ENCODE data around the gene FRMD1.
A peak's percentile ranks its signal among the peaks of the same experiment; 100 is the strongest.

The FRMD1 gene

DNA sequence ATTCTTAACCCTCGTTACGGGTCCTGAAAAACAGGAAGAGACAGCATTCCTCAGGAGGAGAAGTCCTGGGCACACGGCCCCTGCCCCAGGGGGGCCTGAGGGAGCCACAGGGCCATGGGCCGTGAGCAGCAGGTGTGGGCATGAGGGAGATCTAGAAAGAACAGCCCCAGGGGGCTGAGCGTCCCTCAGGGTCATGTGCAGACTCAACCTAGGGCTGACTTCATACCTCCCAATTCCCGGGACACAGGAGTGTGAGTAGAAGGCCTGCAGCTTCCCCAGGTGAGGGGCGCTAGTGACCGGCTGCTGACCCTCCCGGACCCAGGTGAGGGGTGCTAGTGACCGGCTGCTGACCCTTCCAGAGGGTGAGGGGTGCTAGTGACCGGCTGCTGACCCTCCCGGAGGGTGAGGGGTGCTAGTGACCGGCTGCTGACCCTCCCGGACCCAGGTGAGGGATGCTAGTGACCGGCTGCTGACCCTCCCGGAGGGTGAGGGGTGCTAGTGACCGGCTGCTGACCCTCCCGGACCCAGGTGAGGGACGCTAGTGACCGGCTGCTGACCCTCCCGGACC is 35.1 kb downstream of the FRMD1 start:
- no peak for DNase-seq
- H3K27ac ChIP-seq: no peak overlapping the region
- H3K9me3 ChIP-seq (ENCODE audit: severe bottlenecking): peaks cover 19% of the 10 kb centered on the region
- no peaks in the 10 kb centered on the region for H3K27me3 ChIP-seq (ENCODE audit: insufficient read depth, low read depth, severe bottlenecking)
- TF ChIP-seq, protein P1, sequence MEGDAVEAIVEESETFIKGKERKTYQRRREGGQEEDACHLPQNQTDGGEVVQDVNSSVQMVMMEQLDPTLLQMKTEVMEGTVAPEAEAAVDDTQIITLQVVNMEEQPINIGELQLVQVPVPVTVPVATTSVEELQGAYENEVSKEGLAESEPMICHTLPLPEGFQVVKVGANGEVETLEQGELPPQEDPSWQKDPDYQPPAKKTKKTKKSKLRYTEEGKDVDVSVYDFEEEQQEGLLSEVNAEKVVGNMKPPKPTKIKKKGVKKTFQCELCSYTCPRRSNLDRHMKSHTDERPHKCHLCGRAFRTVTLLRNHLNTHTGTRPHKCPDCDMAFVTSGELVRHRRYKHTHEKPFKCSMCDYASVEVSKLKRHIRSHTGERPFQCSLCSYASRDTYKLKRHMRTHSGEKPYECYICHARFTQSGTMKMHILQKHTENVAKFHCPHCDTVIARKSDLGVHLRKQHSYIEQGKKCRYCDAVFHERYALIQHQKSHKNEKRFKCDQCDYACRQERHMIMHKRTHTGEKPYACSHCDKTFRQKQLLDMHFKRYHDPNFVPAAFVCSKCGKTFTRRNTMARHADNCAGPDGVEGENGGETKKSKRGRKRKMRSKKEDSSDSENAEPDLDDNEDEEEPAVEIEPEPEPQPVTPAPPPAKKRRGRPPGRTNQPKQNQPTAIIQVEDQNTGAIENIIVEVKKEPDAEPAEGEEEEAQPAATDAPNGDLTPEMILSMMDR (IDR thresholded peaks at IDR 0.05; ENCODE audit: low read depth, low read length): no peak
- no peak overlapping the region for H3K4me3 ChIP-seq (ENCODE audit: low read depth, low read length)
- no peaks in the 10 kb centered on the region for H3K36me3 ChIP-seq

DNA sequence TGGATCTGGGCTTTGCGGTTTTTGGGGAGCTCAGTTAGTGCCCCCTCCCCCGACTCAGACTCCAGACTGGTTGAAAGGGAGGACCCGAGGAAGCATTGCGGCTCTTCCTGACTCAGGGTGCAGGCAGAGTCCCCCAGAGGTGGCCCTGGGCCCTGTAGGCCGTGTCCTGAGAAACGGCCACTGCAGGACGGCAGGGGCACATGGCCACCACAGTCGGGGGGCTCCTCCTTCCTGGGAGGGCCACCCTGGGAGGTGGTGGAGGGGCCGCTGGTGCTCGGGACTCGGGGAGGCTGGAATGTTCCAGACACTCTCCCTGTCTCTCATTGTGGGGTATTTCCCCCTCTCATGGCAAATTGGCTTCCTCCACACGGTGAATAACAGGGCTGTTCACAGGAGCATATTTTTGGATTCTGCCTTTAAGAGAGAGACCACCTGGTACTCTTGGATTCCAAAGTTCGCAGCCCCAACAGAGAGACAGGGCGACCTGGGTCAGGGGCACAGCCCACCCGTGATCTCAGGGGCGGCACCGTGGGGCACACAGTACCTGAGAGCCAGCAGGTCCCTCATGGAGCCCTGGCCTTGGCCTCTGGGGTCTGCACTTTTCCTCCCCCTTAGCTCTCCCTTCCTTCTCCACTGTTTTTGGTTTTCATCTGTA is 35.7 kb downstream of the FRMD1 start:
- Histone ChIP-seq H3K4me3 (ENCODE audit: low read depth, low read length) (no peak overlapping the region), H3K9me3 (ENCODE audit: severe bottlenecking) (peaks cover 24% of the 10 kb centered on the region), H3K27ac (no peak overlapping the region), H3K36me3 (no peaks in the 10 kb centered on the region), H3K27me3 (ENCODE audit: insufficient read depth, low read depth, severe bottlenecking) (no peaks in the 10 kb centered on the region)
- no peak for DNase-seq
- TF ChIP-seq, protein P1 (IDR thresholded peaks at IDR 0.05; ENCODE audit: low read depth, low read length): no peak

DNA sequence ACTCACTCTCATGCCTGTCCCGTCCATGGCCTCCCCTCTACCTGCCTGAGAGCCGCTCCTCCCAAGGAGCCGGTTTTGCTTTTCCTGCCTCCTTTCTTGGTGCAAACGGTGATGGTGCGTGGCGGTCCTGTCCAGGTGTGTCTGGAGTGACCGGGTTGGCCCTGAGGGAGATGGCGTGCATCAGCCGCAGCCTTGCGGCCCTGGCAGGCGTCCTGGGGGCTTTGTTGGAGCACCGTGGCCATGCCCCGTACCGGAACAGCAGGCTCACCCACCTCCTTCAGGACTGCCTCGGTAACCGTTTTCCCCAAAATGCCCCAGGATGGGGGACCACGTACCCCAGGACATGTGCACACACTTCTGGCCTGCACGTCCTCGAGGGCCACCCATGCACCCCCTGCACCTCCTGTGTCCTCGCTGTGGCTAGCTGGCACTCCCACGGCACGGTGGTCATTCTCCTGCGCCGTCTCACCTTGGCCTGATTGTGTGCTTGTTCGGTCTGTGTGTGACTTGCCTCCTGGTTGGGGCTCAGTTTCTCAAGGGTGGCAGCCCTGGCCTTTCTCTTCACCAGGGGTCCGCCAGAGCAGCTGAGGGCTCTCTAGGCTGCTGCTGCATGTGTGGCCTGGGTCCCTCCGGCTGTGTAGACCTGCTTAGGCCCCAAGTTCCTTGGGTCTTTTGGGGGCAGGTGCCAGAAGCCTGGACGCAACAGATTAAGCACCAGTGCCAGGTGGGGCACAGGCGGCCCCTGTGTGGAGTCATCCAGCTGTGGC is 36.4 kb downstream of the FRMD1 start:
- peaks cover 24% of the 10 kb centered on the region for H3K9me3 ChIP-seq (ENCODE audit: severe bottlenecking)
- TF ChIP-seq, protein P1 (IDR thresholded peaks at IDR 0.05; ENCODE audit: low read depth, low read length): no peak
- no peak overlapping the region for H3K4me3 ChIP-seq (ENCODE audit: low read depth, low read length)
- H3K27me3 ChIP-seq (ENCODE audit: insufficient read depth, low read depth, severe bottlenecking): no peaks in the 10 kb centered on the region
- DNase-seq: no peak
- no peaks in the 10 kb centered on the region for H3K36me3 ChIP-seq
- no peak overlapping the region for H3K27ac ChIP-seq

DNA sequence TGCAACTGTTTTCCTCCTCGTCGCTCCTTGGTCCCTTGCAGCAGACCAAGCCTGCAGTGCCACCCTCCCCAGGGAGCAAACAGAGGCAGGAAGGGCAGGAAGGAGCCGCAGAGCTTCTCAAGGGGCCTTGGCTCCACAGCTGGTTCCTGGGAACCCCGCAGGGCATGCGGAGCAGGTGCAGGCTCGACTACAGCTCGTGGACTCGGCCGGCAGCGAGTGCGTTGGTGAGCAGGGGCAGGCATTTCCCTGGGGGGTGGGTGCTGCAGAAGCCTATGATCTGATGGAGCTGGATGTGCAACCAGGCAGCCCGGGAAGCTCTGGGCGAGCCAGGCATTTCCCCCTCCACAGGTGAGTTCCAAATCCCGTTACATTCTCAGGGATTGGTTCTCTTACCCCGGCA is 37.1 kb downstream of the FRMD1 start:
- Histone ChIP-seq H3K27ac (no peak overlapping the region), H3K9me3 (ENCODE audit: severe bottlenecking) (peaks cover 24% of the 10 kb centered on the region), H3K4me3 (ENCODE audit: low read depth, low read length) (no peak overlapping the region), H3K36me3 (no peaks in the 10 kb centered on the region), H3K27me3 (ENCODE audit: insufficient read depth, low read depth, severe bottlenecking) (no peaks in the 10 kb centered on the region)
- DNase-seq: peak; percentile 10
- TF ChIP-seq, protein P1 (IDR thresholded peaks at IDR 0.05; ENCODE audit: low read depth, low read length): 0 out of 2 replicates have a peak, but pooled peaks have one; percentile 7

DNA sequence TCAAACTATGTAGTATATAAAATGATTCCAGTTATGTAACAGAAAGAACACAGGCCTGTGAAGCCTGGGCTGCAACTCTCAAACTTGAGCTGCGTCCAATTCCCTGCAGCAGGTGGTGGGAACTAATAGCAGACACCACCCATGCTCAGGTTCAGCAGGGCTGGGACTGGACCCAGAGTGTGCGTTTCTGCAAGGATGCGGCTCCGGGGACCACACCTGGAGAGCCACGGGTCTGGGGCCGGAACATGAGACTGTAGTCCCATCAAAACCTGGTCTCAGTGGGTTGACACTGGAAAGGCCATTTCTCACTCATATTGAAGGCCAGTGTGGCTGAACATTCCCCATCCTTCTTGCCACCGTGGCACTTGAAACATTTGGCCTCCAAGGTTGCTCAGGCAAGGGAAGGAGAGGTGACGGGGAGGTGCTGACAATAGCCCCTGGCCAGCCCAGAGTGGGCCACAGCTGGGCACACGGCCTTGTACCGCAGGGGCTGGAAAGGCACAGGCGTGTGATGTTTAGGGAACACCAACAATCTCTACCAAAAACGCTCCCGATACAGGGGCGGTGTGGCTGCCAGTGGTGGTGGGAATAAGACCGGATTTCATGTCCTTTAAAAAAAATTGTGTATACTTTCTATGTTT is 38.0 kb downstream of the FRMD1 start:
- H3K27ac ChIP-seq: no peak overlapping the region
- TF ChIP-seq, protein P1 (IDR thresholded peaks at IDR 0.05; ENCODE audit: low read depth, low read length): no peak
- H3K9me3 ChIP-seq (ENCODE audit: severe bottlenecking): peaks cover 24% of the 10 kb centered on the region
- no peak for DNase-seq
- H3K4me3 ChIP-seq (ENCODE audit: low read depth, low read length): no peak overlapping the region
- no peaks in the 10 kb centered on the region for H3K36me3 ChIP-seq
- H3K27me3 ChIP-seq (ENCODE audit: insufficient read depth, low read depth, severe bottlenecking): no peaks in the 10 kb centered on the region
